Uterus (tissue), 4 donors: ENCODE measurements around the gene FHAD1. TPM values are rescaled to one million over a fixed set of nuclear protein-coding genes. Genes with fewer than 3 reads are reported as not detected.

ENCODE experiments used
- DNase-seq, 2 donors: peaks; one replicate each; pipeline ENCODE4 v3.0.0-alpha.2; 2019 to 2020
- H3K27ac ChIP-seq, 2 donors: fragments of 200-600 bp; sonication (generic); 1 replicate in 1 of 2; 2 replicates in 1 of 2; pipeline ENCODE4 v1.5.1; 2016 to 2018
- H3K27me3 ChIP-seq, 2 donors: fragments of 200-600 bp; sonication (generic); one replicate each; pipeline ENCODE4 v1.5.1; 2018 to 2019; ENCODE audit warnings: control low read depth in 1 of 2
- H3K36me3 ChIP-seq, 2 donors: fragments of 200-600 bp; sonication (generic); one replicate each; pipeline ENCODE4 v1.5.1; 2019; ENCODE audit warnings: control low read depth in 1 of 2
- H3K4me1 ChIP-seq, 2 donors: fragments of 200-600 bp; sonication (generic); one replicate each; pipeline ENCODE4 v1.5.1; 2018 to 2019; ENCODE audit warnings: control low read depth in 1 of 2
- H3K4me3 ChIP-seq, 2 donors: fragments of 200-600 bp; sonication (generic); 1 replicate in 1 of 2; 2 replicates in 1 of 2; pipeline ENCODE4 v1.5.1; 2018 to 2019; ENCODE audit warnings: mild to moderate bottlenecking in 1 of 2
- H3K9me3 ChIP-seq, 2 donors: fragments of 200-600 bp; sonication (generic); one replicate each; pipeline ENCODE4 v1.5.1; 2019; ENCODE audit warnings: control low read depth in 1 of 2
- CTCF ChIP-seq, 4 experiments: fragments of 200-600 bp in 2 of 4; fragments of 450-650 bp in 2 of 4; sonication (generic) in 2 of 4; IDR thresholded peaks; one replicate each; pipeline ENCODE4 v1.5.1; 2016 to 2019; ENCODE audit warnings: antibody characterized with exemption in 4 of 4, mild to moderate bottlenecking in 2 of 4, moderate library complexity in 1 of 4
- POLR2A ChIP-seq, 2 donors: fragments of 450-650 bp; IDR thresholded peaks; one replicate each; pipeline ENCODE4 v1.6.1; 2016; ENCODE audit warnings: antibody characterized with exemption in 2 of 2, mild to moderate bottlenecking in 1 of 2, moderate library complexity in 1 of 2
- intact Hi-C: fragments of 100-400 bp; cut with DNase I; formaldehyde crosslinking; loops from one replicate; pipeline ENCODE4 v1.15.1; 2023; ENCODE audit warnings: low total_unique reads
- total RNA-seq, 4 donors: library from RNA; depleted of rRNA in 3 of 4; stranded (reverse); fragments of >200 nt in 3 of 4; gene quantifications; one replicate each; pipeline versions ENCODE4 v1.1.0 to v1.2.4, GENCODE V29; 2014 to 2023
- donor health status: DM: yes; HTN: yes; CAD: no.

Gene FHAD1
- total RNA-seq, 4 donors from 2014 or later, result 1.1 to 4.1 TPM; not detected in 2

- no peak overlapping the region for H3K4me3 ChIP-seq
- H3K4me1 ChIP-seq, result no peaks in the 10 kb centered on the region
- intact Hi-C loops, result no loop called here
- TF ChIP-seq POLR2A (IDR thresholded peaks at IDR 0.05) (no peak), CTCF (IDR thresholded peaks at IDR 0.05) (no peak)
- H3K36me3 ChIP-seq, result no peaks in the 10 kb centered on the region
- H3K27ac ChIP-seq, result peak overlapping the region; percentile 28 to 60
- DNase-seq, result peak; percentile 63 to 76
- H3K27me3 ChIP-seq, result no peaks in the 10 kb centered on the region
- H3K9me3 ChIP-seq, result no peaks in the 10 kb centered on the region
Observed at GRCh38 chr1:15343729-15344128, 96.7 kb downstream of the FHAD1 start.

GRCh38 chr1:15344380-15344779 is 97.4 kb downstream of the FHAD1 start:
- Histone ChIP-seq H3K4me1 (no peaks in the 10 kb centered on the region), H3K9me3 (no peaks in the 10 kb centered on the region), H3K27me3 (no peaks in the 10 kb centered on the region), H3K4me3 (no peak overlapping the region), H3K27ac (peak overlapping the region in 1 of 2 donors; percentile 38), H3K36me3 (no peaks in the 10 kb centered on the region)
- TF ChIP-seq POLR2A (IDR thresholded peaks at IDR 0.05), result no peak
- no peak for TF ChIP-seq CTCF (IDR thresholded peaks at IDR 0.05)
- intact Hi-C loops, result no loop called here
- DNase-seq, result no peak

- Histone ChIP-seq H3K4me1 (no peaks in the 10 kb centered on the region), H3K27ac (peak overlapping the region in 1 of 2 donors; percentile 38), H3K9me3 (no peaks in the 10 kb centered on the region), H3K27me3 (no peaks in the 10 kb centered on the region), H3K4me3 (no peak overlapping the region), H3K36me3 (no peaks in the 10 kb centered on the region)
- TF ChIP-seq POLR2A (IDR thresholded peaks at IDR 0.05) (no peak), CTCF (IDR thresholded peaks at IDR 0.05) (no peak)
- intact Hi-C loops, result no loop called here
- no peak for DNase-seq
Observed at GRCh38 chr1:15344800-15345704, 98.0 kb downstream of the FHAD1 start.

GRCh38 chr1:15345705-15346345 is 98.8 kb downstream of the FHAD1 start:
- H3K9me3 ChIP-seq, result no peaks in the 10 kb centered on the region
- no peak overlapping the region for H3K4me3 ChIP-seq
- no peaks in the 10 kb centered on the region for H3K27me3 ChIP-seq
- H3K4me1 ChIP-seq, result no peaks in the 10 kb centered on the region
- no peak for DNase-seq
- no peaks in the 10 kb centered on the region for H3K36me3 ChIP-seq
- no peak overlapping the region for H3K27ac ChIP-seq
- TF ChIP-seq POLR2A (IDR thresholded peaks at IDR 0.05), result no peak
- TF ChIP-seq CTCF (IDR thresholded peaks at IDR 0.05), result no peak
- intact Hi-C loops, result no loop called here
